Pons (tissue), 1 donor: ENCODE measurements around the gene WDR5B.

Experiments used
- DNase-seq: peaks from one replicate; pipeline ENCODE4 v3.0.0-alpha.2; 2016; ENCODE audit warnings: low spot score

The WDR5B gene

DNA sequence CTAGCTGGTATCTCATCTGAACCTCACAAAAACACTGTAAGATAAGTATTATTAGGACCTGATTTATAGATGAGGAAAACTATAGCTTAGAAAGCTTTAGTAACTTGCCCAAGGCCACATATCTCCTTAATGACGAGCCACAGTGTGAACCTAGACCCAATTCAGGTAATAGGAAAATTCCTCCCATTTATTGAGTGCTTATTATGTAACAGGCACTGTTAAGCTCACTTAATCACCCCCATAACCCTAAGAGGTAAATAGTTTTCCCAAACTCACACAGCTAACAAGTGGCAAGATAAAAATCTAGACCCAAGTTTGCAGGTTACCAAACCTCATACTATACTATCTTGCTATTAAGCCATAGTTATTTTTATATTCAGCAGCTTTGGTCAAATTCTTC is 7.9 kb downstream of the WDR5B start:
- DNase-seq = no peak

DNA sequence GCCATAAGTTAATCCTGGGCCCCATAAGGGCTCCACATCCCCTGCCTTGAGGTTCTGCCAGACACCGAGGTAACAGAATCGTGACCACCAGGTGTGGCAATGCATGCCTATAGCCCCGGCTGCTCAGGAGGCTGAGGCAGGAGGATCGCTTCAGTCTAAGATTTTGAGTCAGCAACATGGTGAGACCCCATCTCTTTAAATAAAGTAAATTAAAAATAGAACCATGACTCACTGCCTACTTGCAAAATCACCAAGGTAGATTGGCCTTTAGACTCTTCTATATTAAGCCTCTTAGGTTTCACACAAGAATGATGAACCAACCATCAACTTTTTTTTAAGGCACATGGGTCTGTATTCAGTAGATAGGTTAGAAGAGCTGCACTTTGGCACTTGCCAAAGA is 9.7 kb downstream of the WDR5B start:
- no peak for DNase-seq

DNA sequence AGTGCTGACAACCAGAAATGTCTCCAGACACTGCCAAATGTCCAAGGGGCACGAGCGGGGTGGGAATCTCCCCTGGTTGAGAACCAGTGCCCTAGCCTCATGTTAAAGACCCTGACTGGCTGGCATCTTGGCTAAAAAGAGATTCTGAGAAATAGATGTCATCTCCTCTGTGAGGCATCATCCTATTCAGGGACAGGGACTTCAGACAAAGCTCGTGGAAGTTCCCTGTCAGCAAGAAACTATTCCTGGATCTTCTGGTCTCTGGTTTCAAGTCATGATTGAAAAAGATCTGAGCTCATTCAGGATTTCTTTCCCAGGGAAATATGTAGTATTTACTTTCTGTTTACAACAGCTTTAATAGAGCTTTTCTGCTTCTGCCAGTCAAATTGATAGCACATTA is 10.8 kb downstream of the WDR5B start:
- DNase-seq = no peak

DNA sequence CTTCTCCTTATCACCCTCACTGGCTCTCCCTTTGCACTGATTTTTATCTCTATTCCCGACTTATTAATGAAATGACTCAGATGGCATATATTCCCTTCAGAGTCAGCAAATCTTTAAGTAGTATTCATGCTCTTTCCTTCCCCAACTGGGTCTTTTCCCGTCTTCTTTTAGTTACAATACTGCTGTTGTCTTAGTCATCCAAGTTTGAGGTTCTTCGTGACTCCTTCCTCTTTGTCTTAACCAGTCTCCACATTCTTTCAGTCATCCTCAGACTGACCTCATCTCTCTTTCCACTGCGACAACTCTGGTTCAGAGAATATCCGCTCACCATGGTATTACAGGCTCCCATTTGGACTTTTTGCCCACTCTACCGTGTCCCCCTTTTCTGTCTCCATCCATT is 12.4 kb downstream of the WDR5B start:
- DNase-seq = no peak

DNA sequence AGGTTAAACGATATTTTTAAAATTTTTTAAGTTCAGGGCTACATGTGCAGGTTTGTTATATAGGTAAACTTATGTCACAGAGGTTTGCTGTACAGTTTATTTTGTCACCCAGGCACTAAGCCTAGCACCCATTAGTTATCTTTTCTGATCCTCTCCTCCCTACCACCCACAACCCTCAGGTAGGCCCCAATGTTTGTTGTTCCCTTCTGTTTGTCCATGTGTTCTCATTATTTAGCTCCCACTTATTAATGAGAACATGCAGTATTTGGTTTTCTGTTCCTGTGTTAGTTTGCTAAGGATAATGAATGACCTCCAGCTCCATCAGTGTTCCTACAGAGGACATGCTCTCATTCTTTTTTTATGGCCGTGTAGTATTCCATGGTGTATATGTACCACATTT is 16.9 kb downstream of the WDR5B start:
- no peak for DNase-seq

DNA sequence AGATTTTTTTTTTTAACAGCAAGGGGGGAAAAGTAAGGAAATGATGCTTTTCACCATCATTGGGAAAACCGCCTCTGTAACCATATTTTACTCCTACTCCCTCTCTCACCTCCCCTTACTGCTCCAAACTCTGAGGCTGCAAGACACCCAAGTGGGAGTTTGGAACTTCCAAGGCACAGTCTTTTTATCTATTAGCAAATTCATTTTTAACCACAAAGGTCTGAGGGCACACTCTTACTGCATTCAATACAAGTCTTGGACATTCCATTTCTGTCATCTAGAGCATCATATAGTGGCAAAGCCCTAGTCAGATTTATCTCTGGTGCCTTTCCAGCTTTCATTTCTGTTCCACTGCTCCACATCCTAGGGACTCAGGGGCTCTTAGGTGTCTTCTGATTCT is 18.7 kb downstream of the WDR5B start:
- DNase-seq = no peak

DNA sequence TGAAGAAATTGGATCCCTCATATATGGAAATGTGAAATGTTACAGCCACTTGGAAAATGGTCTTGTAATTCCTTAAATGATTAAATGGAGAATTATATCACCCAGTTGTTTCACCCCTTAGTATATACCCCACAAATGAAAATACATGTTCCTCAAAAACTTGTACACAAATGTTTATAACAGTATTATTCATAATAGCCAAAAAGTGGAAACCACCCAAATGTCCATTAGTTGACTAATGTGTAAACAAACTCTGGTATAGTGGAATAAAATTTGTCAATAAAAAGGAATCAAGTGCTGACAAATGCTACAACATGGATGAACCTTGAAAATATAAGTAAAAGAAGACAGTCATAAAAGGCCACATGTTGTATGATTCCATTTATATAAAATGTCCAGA is 19.4 kb downstream of the WDR5B start:
- DNase-seq = no peak

DNA sequence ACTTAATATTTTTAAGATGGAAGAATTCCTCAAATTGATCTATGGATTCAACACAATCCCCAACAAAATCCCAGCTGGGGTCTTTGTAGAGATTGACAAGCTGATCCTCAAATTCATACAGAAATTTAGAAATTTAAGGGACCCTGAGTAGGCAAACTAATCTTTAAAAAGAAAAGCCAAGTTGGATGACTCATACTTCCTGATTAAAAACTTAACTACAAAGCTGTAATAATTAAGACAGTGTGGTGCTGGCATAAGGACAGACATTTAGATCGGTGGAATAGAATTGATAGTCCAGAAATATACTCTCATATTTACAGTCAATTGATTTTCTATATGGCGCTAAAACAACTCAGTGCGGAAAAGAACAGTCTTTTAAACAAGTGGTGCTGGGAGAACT is 20.3 kb downstream of the WDR5B start:
- no peak for DNase-seq

DNA sequence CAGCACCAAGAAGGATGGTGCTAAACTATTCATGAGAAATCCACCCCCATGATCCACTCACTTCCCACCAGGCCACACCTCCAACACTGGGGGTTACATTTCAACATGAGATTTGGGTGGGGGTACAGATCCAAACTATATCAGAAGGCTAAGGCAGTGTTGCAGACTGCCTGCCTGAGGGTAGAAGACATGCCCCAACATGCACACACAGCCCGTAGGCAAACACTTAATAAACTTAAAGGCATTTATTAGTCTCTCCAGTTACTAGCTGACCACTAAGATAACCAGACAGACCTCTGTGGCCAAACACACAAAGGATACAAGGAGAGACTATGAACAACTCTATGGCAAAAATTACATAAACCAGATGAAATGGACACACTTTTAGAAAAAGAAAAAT is 21.7 kb downstream of the WDR5B start:
- no peak for DNase-seq

DNA sequence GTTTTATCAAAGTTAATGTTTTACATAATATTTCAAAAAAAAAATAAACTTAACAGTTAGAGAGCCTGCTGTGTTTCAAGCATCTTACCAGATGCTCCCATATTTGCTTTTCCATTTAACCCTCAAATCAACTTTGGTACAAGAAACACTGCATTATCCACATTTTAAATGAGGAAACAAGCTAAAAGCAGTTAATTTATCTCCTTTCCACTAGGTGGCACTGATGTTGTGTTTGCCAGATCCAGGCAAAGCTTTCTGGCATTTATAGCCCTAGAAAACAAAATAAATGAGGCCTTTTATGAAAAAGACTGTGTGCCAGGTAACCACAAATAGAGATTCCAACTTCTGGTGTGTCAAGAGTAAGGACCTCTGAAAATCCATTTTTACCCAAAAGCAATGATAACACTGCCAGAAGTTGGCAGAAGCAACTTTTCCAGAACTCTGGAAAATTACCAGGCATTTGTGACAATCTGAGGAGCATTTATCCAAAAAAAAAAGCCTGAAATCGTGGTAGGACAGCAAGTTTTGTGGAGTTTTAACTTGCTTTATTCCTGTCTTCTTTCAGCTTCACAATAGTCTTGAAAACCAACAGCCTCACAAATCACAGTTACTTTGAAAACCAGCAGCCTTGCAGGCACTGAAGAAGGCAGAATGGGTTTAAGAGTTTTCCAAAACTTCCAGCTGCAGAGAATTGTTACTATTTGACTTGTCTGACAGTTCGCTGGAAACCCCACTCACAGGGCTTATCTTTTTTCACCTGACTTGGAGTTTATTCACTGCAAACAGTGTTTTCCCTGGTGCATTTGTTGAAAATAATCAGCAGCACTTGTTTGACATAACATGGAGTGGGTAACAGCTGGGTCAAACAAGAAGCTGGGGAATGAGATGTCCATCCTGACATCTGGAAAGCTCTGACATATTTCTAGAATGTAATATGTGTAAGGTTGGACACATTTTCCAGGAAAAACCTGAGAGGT is 22.7 kb downstream of the WDR5B start:
- DNase-seq = peak; percentile 74

DNA sequence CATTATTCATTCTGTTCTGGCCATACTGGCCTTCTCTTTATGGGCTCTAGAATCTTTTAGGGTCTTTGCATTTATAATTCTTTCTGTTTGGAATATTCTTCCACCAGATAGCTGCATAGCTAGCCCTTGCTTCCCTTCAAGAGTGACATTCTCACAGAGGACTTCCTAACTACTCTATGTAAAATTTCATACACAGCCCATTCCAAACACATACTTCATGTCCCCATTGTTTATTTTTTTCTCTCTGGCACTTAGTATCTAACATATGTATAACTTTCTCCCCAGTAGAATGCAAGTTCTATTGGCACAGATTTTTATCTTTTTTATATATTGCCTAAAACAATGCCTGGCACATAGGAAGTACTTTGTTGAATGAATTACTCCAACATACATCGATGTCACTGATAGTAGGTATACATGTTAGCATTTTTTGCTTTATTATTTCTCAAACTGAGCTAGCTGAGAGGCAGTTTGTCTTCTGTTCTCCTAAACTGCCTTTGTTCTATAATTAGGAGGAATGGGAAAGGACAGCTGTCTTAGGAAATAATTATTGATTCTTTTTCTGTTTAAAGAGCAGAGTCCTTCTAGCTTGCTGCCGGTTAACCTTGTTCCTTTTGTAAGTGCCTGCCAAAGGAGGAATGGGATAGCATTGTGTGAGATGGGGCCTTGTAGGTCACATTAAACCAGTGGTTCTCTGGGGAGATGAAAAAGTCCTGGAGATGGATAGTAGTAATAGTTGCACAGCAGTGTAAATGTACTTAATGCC is 24.0 kb downstream of the WDR5B start:
- DNase-seq = no peak

DNA sequence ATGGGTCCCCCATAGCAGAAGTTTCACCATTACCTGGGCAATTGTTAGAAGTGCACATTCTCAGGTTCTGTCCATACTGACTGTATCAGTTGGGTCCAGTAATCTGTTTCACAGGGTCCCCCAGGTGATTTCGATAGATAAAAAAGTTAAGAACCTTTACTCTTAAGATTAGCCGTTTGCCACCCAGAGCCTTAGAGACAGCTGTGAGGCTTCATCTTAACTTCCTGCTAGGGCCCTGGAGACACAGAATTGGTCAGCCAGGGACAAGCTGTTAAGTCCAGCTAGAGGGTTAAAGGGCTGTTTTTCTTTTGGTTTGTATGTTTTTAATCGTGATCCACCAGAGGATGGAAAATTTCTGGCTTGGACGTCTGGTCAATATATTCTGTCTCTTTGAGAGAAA is 25.2 kb downstream of the WDR5B start:
- no peak for DNase-seq

DNA sequence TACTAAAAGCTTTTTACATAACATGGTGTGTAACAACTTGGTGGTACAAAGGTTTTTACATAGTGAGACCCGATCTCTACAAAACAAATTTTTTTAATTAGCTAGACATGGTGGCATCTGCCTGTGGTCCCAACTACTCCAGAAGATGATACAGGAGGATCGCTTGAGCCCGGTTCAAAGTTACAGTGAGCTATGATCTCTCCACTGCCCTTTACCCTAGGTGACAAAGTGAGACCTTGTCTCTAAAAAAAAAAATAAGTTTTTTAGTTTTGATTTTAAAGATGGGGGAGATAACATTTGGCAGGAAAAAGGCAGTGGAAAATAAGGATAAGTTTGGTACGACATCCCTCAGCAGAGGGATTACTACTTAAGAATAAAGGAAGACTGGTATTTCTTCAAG is 26.0 kb downstream of the WDR5B start:
- no peak for DNase-seq

DNA sequence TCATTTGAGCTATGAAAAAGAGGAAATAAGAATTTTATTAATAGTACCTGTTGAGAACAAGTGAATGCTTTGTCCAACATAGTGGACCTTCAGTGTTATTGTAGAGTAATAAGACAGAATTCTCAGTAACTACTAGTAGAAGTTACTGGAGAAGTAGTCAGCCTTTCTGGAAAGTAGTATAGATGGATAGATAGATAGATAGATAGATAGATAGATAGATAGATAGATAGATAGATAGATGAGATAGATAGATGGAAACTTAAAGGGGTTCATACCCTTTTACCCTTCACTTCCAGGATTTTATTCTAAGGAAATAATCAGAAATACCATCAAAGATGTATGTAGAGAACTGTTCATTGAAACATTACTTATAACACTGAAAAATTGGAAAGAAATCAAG is 26.7 kb downstream of the WDR5B start:
- DNase-seq = no peak

DNA sequence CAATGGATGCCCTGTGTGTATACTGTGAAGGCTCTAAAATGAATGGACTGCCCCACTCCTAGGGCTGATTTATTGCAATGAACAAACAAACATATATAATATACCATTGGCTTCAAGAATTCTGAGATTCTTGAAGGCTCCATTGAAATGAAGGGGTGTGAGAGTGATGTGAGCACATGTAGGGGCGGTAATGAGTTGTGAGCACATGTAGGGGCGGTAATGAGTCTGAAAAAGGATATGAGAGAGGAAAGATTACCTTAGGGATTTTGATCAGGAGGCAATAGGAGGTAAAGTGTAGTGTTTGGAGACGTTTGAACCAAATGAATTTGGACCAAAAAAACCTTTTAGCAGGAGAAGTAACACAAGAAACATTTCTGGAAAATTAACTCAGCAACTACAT is 28.2 kb downstream of the WDR5B start:
- DNase-seq = no peak

DNA sequence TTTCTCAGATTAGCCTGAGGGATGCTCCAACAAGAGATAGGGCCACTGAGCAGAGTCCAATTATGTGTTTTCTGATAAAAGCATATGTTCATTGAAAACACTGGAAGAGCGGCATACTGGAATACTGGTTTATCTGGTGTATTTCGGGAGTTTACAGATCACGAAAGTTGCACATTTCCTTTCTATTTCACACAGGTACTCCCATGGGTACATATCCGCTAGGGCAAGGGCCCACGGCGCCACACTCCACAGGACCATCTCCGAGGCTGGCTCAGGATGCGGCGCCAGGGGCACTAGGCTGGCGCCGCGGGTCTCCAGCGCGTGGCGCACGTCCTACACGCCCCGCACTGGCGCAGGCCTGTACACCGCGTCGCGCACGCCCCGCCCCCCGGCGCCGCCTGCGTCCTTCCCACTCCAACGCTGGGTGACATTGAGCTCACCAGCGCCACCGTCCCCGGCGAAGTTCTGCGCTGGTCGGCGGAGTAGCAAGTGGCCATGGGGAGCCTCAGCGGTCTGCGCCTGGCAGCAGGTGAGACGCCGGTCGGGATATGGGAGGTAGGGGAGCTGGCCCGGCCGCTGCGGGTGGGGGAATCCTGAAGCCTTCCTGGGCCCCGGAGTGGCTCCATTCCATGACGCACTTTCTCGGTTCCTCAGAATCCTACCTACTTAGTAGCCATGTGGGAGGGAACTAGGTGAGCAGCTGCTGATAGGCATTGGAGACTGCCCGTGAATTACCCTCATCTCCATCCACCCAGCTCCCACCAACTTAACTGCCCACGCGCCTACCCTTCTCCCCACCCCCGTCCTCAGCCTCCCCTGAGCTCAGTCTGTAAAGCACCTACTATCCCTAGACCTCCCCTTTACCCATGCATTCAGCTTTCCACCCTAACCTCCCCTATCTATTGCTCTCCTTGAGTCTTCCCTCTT is 31.8 kb downstream of the WDR5B start, which contains the start of gene FAM162A:
Gene FAM162A (plus strand): TSS at position 412 of the 927 bp plus-strand sequence. CDS start 84 bp downstream, at position 496.
- peak; percentile 92 for DNase-seq

DNA sequence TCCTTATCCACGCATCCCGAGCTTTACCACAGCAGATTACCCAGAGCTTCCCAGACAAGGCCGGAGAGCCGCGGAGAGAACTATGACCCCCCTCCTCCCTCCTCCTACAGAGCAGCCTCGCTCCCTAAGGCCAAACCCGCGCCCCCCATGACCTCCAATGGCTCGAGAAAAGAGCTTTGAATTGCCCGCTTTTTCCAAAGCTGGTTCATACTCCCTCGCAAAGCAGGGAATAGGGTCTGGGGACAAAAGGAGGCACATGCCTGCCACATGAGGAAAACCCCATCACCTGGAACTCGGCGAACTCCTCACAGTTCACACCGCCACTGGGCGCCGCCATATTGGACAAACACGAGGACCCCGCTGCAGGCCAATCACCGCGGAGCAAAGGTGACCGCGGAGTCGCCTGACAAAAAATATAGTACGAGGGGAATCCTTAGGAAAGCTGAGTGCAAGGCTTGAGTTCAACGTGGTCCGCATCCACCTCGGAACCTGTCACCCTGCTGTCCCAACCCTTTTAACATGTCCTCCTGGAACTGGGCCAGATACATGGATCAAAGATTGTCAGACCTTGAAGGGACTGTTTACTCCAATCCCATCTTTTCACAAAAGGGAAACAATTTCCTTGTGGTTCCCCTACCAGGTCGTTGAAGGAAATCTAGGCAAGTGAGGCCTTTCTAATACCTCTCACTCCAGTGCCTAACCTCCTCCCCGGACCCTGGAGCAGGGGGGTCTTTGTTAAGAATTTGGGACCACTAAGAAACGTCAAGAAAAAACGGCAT is 32.8 kb downstream of the WDR5B start, which contains the start of gene MIX23:
Gene MIX23 (minus strand): TSS at position 344 of the 779 bp plus-strand sequence. CDS start 7 bp downstream, at position 337.
- DNase-seq = peak; percentile 84

DNA sequence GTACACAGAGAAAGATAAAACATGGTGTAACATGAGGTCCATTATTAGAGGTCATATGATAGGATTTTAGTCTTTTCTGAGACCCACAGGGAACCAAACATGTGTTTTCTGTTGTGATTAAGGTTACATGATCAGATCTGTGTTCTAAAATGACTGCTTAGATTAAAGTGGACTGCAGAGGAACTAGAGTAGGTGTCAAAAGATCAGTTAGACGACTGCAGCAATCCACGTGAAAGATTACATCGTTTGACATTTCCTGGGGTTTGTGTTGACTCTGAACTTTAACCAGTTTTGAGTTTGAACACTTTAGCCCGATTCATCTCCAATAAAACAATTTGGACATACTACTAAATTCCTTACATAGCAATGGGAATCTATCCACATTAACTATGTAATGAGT is 37.9 kb downstream of the WDR5B start:
- no peak for DNase-seq

DNA sequence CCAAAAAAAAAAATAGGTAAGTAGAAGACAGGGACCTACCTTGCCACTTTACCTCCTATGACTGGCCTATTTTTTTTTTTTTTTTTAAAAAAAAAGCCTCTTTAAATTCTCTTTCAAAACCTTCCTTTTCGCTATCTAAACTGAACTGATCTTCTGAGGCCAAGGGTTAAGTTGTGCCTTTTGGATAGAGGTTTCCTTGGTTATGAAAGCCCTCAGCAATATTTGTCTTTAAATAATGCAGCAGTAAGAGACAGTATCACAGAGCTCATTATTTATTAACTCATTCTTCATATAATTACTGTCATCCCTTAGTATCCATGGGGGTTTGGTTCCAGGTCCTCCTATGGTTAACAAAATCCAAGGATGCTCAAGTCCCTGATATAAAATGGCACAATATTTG is 41.8 kb downstream of the WDR5B start:
- DNase-seq = no peak

DNA sequence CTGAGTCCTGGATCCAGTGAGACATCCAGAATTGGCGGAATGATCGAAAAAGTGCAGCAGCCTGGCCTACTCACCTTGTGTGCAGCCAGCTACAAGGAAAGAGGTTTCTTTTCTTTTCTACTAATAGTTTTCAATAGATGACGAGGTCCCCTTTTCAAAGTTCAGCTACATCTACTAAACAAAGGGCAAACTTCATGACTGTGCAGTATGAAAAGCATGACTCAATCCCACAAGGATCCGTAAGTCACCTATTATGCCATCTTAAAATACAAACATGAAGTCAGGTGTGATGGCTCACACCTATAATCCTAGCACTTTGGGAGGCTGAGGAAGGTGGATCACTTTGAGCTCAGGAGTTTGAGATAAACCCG is 49.5 kb downstream of the WDR5B start:
- no peak for DNase-seq
